HepG2 (cell line): ENCODE results near the gene VAC14. TPM values are rescaled to one million over a fixed set of nuclear protein-coding genes. Genes with fewer than 3 reads are reported as not detected.

Experiments used
- BORCS8-MEF2B ChIP-seq: sonication (generic); formaldehyde crosslinking; IDR thresholded peaks from 2 replicates; pipeline ENCODE4 v1.8.0; 2022; ENCODE audit warnings: mild to moderate bottlenecking, missing genetic modification reagents
- DZIP1 ChIP-seq: sonication (generic); formaldehyde crosslinking; IDR thresholded peaks from 2 replicates; pipeline ENCODE4 v1.5.0; 2020; ENCODE audit warnings: mild to moderate bottlenecking, missing genetic modification reagents
- GLI4 ChIP-seq: sonication (generic); formaldehyde crosslinking; IDR thresholded peaks from 2 replicates; pipeline ENCODE4 v1.5.1; 2020; ENCODE audit warnings: missing genetic modification reagents, mild to moderate bottlenecking, moderate library complexity, borderline replicate concordance
- HINFP ChIP-seq: sonication (generic); formaldehyde crosslinking; IDR thresholded peaks from 2 replicates; pipeline ENCODE4 v1.4.0; 2020; ENCODE audit warnings: low read depth, mild to moderate bottlenecking, missing genetic modification reagents
- IRF1 ChIP-seq: sonication (generic); formaldehyde crosslinking; IDR thresholded peaks from 2 replicates; pipeline ENCODE4 v1.4.0; 2020; ENCODE audit warnings: low read depth, mild to moderate bottlenecking, missing genetic modification reagents
- KAT7 ChIP-seq: IDR thresholded peaks from 2 replicates; pipeline ENCODE4 v1.6.1; 2018; ENCODE audit warnings: borderline replicate concordance, missing compliant biosample characterization
- POLR2AphosphoS2 ChIP-seq: IDR thresholded peaks from 2 replicates; pipeline ENCODE4 v1.6.1; 2011; ENCODE audit warnings: low read depth, low read length, improper control_type of control experiment
- SRSF9 ChIP-seq: fragments of 200-400 bp; formaldehyde crosslinking; IDR thresholded peaks from 2 replicates; pipeline ENCODE4 v1.6.1; 2018; ENCODE audit warnings: borderline replicate concordance, mild to moderate bottlenecking, low read depth, low read length; ENCODE audit not compliant: insufficient read depth, poor library complexity, severe bottlenecking
- SYNCRIP ChIP-seq: fragments of 200-400 bp; formaldehyde crosslinking; IDR thresholded peaks from 2 replicates; pipeline ENCODE4 v1.6.1; 2018; ENCODE audit warnings: mild to moderate bottlenecking, low read depth, low read length; ENCODE audit not compliant: insufficient read depth
- TFDP1 ChIP-seq: IDR thresholded peaks from 2 replicates; pipeline ENCODE4 v1.6.1; 2016; ENCODE audit warnings: missing compliant biosample characterization, missing genetic modification reagents, borderline replicate concordance
- THAP7 ChIP-seq: sonication (generic); formaldehyde crosslinking; IDR thresholded peaks from 2 replicates; pipeline ENCODE4 v1.8.1; 2023; ENCODE audit warnings: mild to moderate bottlenecking, missing genetic modification reagents
- ZNF256 ChIP-seq: sonication (generic); formaldehyde crosslinking; conservative IDR thresholded peaks from 2 replicates; pipeline ENCODE4 v1.4.0; 2020; ENCODE audit warnings: missing genetic modification reagents
- ZNF367 ChIP-seq: sonication (generic); formaldehyde crosslinking; IDR thresholded peaks from 2 replicates; pipeline ENCODE4 v1.4.0; 2020; ENCODE audit warnings: missing genetic modification reagents, borderline replicate concordance
- ZNF609 ChIP-seq: sonication (generic); formaldehyde crosslinking; IDR thresholded peaks from 2 replicates; pipeline ENCODE4 v1.4.0; 2020; ENCODE audit warnings: mild to moderate bottlenecking, missing genetic modification reagents, borderline replicate concordance
- ZNF768 ChIP-seq: sonication (generic); formaldehyde crosslinking; IDR thresholded peaks from 2 replicates; pipeline ENCODE4 v1.4.0; 2020; ENCODE audit warnings: missing genetic modification reagents
- polyA plus RNA-seq, 8 experiments: library from polyadenylated mRNA; depleted of rRNA in 3 of 8; stranded (reverse) in 7 of 8; unstranded in 1 of 8; fragments of >200 nt; fragmentation: Illumina TruSeq in 4 of 8; extraction: Trizol in 4 of 8; gene quantifications; 2 replicates each; pipeline versions ENCODE4 v1.2.1 to v1.2.3, GENCODE V29; 2011 to 2016; ENCODE audit warnings: low read depth in 4 of 8, missing spikeins in 1 of 8, mixed read lengths in 1 of 8; ENCODE audit not compliant: insufficient read depth in 1 of 8
- total RNA-seq, 5 experiments: library from RNA; depleted of rRNA; stranded (reverse); fragments of >200 nt; fragmentation: Illumina TruSeq; extraction: Trizol; gene quantifications; 2 replicates each; pipeline ENCODE4 v1.2.3, GENCODE V29; 2016; ENCODE audit warnings: low read depth in 1 of 5

The VAC14 gene
- total and polyA plus RNA-seq, 2 of the 13 experiments (the other 11 are each of a cell fraction or from before 2014, with no cell fraction given): 23.5 to 24.6 TPM

- TF ChIP-seq ZNF609 (CRISPR knock-in tag) (peak; percentile 75; the same call in 1 of the 2 replicates), HINFP (0 out of 2 replicates have a peak, but pooled peaks have one; percentile 32), GLI4 (CRISPR knock-in tag) (no peak; the same call in 1 of the 2 replicates), POLR2AphosphoS2 (no peak), ZNF367 (CRISPR knock-in tag) (no peak), SRSF9 (no peak), SYNCRIP (no peak), ZNF768 (CRISPR knock-in tag) (peak; percentile 79; the same call in 1 of the 2 replicates), BORCS8-MEF2B (CRISPR knock-in tag) (peak; percentile 89), TFDP1 (peak; percentile 95), ZNF256 (0 out of 2 replicates have a peak, but pooled peaks have one; percentile 13), DZIP1 (CRISPR knock-in tag) (no peak), IRF1 (CRISPR knock-in tag) (0 out of 2 replicates have a peak, but pooled peaks have one; percentile 67), KAT7 (CRISPR knock-in tag) (no peak; the same call in 1 of the 2 replicates), THAP7 (CRISPR knock-in tag) (no peak)
Measured at GRCh38 chr16:70746040-70746707, 54.8 kb downstream of the VAC14 start (continued).
